A549 (cell line): Measurements from ENCODE around the gene BRCA2. TPM values are rescaled to one million over a fixed set of nuclear protein-coding genes. Genes with fewer than 3 reads are reported as not detected.

Source experiments
- ATAC-seq, 2 experiments: fragments of 200-7000 bp in 1 of 2; fragments of >200 bp in 1 of 2; cut with Nextera tagmentation in 1 of 2; cut with Tn5 transposase in 1 of 2; 3 replicates each; pipeline versions ENCODE4 v1.8.0 to v1.9.1; 2018 to 2020; ENCODE audit warnings: mild to moderate bottlenecking in 1 of 2, moderate library complexity in 1 of 2
- CTCF ChIA-PET: fragments of 300-600 bp; sonication (Branson Sonifier 250); formaldehyde crosslinking; extraction: SDS; loops from one replicate; lab custom pipeline; 2021; ENCODE audit warnings: antibody characterized with exemption, inconsistent platforms; lab: Yijun Ruan, JAX
- POLR2A ChIA-PET: fragments of 350-600 bp; formaldehyde crosslinking; extraction: SDS; loops from one replicate; lab custom pipeline; 2021; ENCODE audit warnings: antibody characterized with exemption, inconsistent platforms; lab: Yijun Ruan, JAX
- DNase-seq, 2 experiments: peaks; one replicate each; pipeline versions ENCODE4 v3.0.0 to v3.0.0-alpha.2; 2011 to 2016; ENCODE audit warnings: low read depth in 1 of 2, low spot score in 1 of 2
- FAIRE-seq: peaks from 2 replicates; lab custom pipeline; 2011; peaks lifted over from hg19 to GRCh38; lab: Jason Lieb, UNC
- H3K27ac ChIP-seq, 2 experiments: fragments of >200 bp; sonication (Bioruptor Twin); formaldehyde crosslinking; 3 replicates each; pipeline ENCODE4 v1.5.1; 2016 to 2017
- H3K4me1 ChIP-seq: fragments of >200 bp; sonication (Bioruptor Twin); formaldehyde crosslinking; 3 replicates; pipeline ENCODE4 v1.6.1; 2016
- H3K4me2 ChIP-seq: fragments of >200 bp; sonication (Bioruptor Twin); formaldehyde crosslinking; 3 replicates; pipeline ENCODE4 v1.6.1; 2016
- H3K4me3 ChIP-seq: fragments of >200 bp; sonication (Bioruptor Twin); formaldehyde crosslinking; 3 replicates; pipeline ENCODE4 v1.5.1; 2016
- H3K9me3 ChIP-seq: fragments of >200 bp; sonication (Bioruptor Twin); formaldehyde crosslinking; 3 replicates; pipeline ENCODE4 v1.6.1; 2016
- ATOH8 ChIP-seq: fragments of 250-450 bp; sonication (Bioruptor Pico); IDR thresholded peaks from 2 replicates; pipeline ENCODE4 v1.5.0; 2020; ENCODE audit warnings: low read depth, mild to moderate bottlenecking, moderate library complexity
- CBX8 ChIP-seq: fragments of 200-600 bp; sonication (generic); IDR thresholded peaks from 2 replicates; pipeline ENCODE4 v1.6.1; 2016
- CHD2 ChIP-seq: fragments of 150-350 bp; IDR thresholded peaks from 2 replicates; pipeline ENCODE4 v1.6.1; 2014; ENCODE audit warnings: low read length; ENCODE audit not compliant: partially characterized antibody
- CHD4 ChIP-seq: fragments of 200-600 bp; sonication (generic); IDR thresholded peaks from 2 replicates; pipeline ENCODE4 v1.6.1; 2016; ENCODE audit warnings: antibody characterized with exemption, mild to moderate bottlenecking, borderline replicate concordance
- EHMT2 ChIP-seq: fragments of 200-600 bp; sonication (generic); IDR thresholded peaks from 2 replicates; pipeline ENCODE4 v1.6.1; 2016; ENCODE audit warnings: antibody characterized with exemption, low read depth, mild to moderate bottlenecking, moderate library complexity
- EP300 ChIP-seq, 2 experiments: fragments of >200 bp; sonication (Bioruptor Twin); formaldehyde crosslinking; IDR thresholded peaks; 2 replicates in 1 of 2; 3 replicates in 1 of 2; pipeline ENCODE4 v1.6.1; 2016 to 2017
- ESRRA ChIP-seq: fragments of 150-350 bp; IDR thresholded peaks from 2 replicates; pipeline ENCODE4 v1.6.1; 2014; ENCODE audit warnings: mild to moderate bottlenecking, low read length, borderline replicate concordance
- FOSL2 ChIP-seq, 2 experiments: fragments of 450-650 bp in 1 of 2; fragments of >200 bp in 1 of 2; sonication (Bioruptor Twin) in 1 of 2; formaldehyde crosslinking; IDR thresholded peaks; 2 replicates each; pipeline versions ENCODE4 v1.5.0 to v1.6.1; 2016 to 2020; ENCODE audit warnings: mild to moderate bottlenecking in 1 of 2, moderate library complexity in 1 of 2
- FOXS1 ChIP-seq: fragments of 250-450 bp; sonication (Bioruptor Pico); IDR thresholded peaks from 2 replicates; pipeline ENCODE4 v1.5.0; 2020; ENCODE audit warnings: mild to moderate bottlenecking, moderate library complexity
- GATA3 ChIP-seq: IDR thresholded peaks from 2 replicates; pipeline ENCODE4 v1.6.1; 2012; ENCODE audit warnings: borderline replicate concordance
- HEYL ChIP-seq: fragments of 250-450 bp; sonication (Bioruptor Pico); IDR thresholded peaks from 2 replicates; pipeline ENCODE4 v1.8.0; 2021; ENCODE audit warnings: mild to moderate bottlenecking, moderate library complexity
- HOXA7 ChIP-seq: fragments of 250-450 bp; sonication (Bioruptor Pico); IDR thresholded peaks from 2 replicates; pipeline ENCODE4 v1.5.0; 2020; ENCODE audit warnings: mild to moderate bottlenecking, moderate library complexity
- HOXB5 ChIP-seq: fragments of 250-450 bp; sonication (Bioruptor Pico); IDR thresholded peaks from 2 replicates; pipeline ENCODE4 v1.5.0; 2020; ENCODE audit warnings: mild to moderate bottlenecking, moderate library complexity
- JUN ChIP-seq, 2 experiments: fragments of >200 bp; sonication (Bioruptor Twin); formaldehyde crosslinking; IDR thresholded peaks; 2 replicates in 1 of 2; 3 replicates in 1 of 2; pipeline ENCODE4 v1.6.1; 2016 to 2017
- JUNB ChIP-seq: fragments of >200 bp; sonication (Bioruptor Twin); formaldehyde crosslinking; IDR thresholded peaks from 2 replicates; pipeline ENCODE4 v1.6.1; 2016
- KDM1A ChIP-seq: fragments of 200-600 bp; sonication (generic); IDR thresholded peaks from 2 replicates; pipeline ENCODE4 v1.6.1; 2016; ENCODE audit warnings: low read depth, mild to moderate bottlenecking
- KDM5A ChIP-seq: fragments of 200-600 bp; sonication (generic); IDR thresholded peaks from 2 replicates; pipeline ENCODE4 v1.6.1; 2016; ENCODE audit warnings: antibody characterized with exemption, mild to moderate bottlenecking
- NFE2L2 ChIP-seq: fragments of 150-350 bp; conservative IDR thresholded peaks from 2 replicates; pipeline ENCODE4 v1.6.1; 2014; ENCODE audit warnings: low read length
- NR3C1 ChIP-seq: fragments of >200 bp; sonication (Bioruptor Twin); formaldehyde crosslinking; IDR thresholded peaks from 3 replicates; pipeline ENCODE4 v1.6.1; 2017
- POLR2AphosphoS2 ChIP-seq: conservative IDR thresholded peaks from 2 replicates; pipeline ENCODE4 v1.6.1; 2012; ENCODE audit warnings: low read length, improper control_type of control experiment, inconsistent platforms
- RAD21 ChIP-seq, 2 experiments: fragments of >200 bp in 1 of 2; sonication (Bioruptor Twin) in 1 of 2; formaldehyde crosslinking in 1 of 2; IDR thresholded peaks in 1 of 2; conservative IDR thresholded peaks in 1 of 2; 2 replicates in 1 of 2; 3 replicates in 1 of 2; pipeline ENCODE4 v1.6.1; 2012 to 2018; ENCODE audit warnings: inconsistent platforms in 1 of 2
- RARB ChIP-seq: fragments of 250-450 bp; sonication (Bioruptor Pico); IDR thresholded peaks from 2 replicates; pipeline ENCODE4 v1.8.0; 2021; ENCODE audit warnings: mild to moderate bottlenecking, moderate library complexity
- RCOR1 ChIP-seq: fragments of 150-350 bp; IDR thresholded peaks from 2 replicates; pipeline ENCODE4 v1.6.1; 2014; ENCODE audit warnings: antibody characterized with exemption, low read length, low read depth
- USF2 ChIP-seq: fragments of 450-650 bp; IDR thresholded peaks from 2 replicates; pipeline ENCODE4 v1.6.1; 2014; ENCODE audit warnings: antibody characterized with exemption
- ZC3H11A ChIP-seq: fragments of 450-650 bp; IDR thresholded peaks from 2 replicates; pipeline ENCODE4 v1.6.1; 2014; ENCODE audit warnings: antibody characterized with exemption, mild to moderate bottlenecking
- ZFP36 ChIP-seq: fragments of 450-650 bp; IDR thresholded peaks from 2 replicates; pipeline ENCODE4 v1.6.1; 2014; ENCODE audit warnings: borderline replicate concordance; ENCODE audit not compliant: partially characterized antibody
- ZNF302 ChIP-seq: fragments of 250-450 bp; sonication (Bioruptor Pico); IDR thresholded peaks from 2 replicates; pipeline ENCODE4 v1.9.0; 2021; ENCODE audit warnings: inconsistent platforms, mild to moderate bottlenecking, moderate library complexity
- WGBS: methylation state at CpG from one replicate; pipeline ENCODE4 v1.1.6; 2017; ENCODE audit errors: missing lambda C conversion rate; 5-methylcytosine and 5-hydroxymethylcytosine counted together
- polyA plus RNA-seq, 4 experiments: library from polyadenylated mRNA; depleted of rRNA in 3 of 4; stranded (reverse); fragments of >200 nt; fragmentation: RNase III in 1 of 4; extraction: RNeasy Plus Mini Kit Qiagen cat#74134 plus additional on column Dnase treatment in 1 of 4; gene quantifications; 2 replicates in 3 of 4; 3 replicates in 1 of 4; pipeline ENCODE4 v1.2.3, GENCODE V29; 2011 to 2017
- TF ChIP-seq, protein P1 (sequence below): fragments of >200 bp; sonication (Bioruptor Twin); formaldehyde crosslinking; IDR thresholded peaks from 2 replicates; pipeline ENCODE4 v1.6.1; 2016
- TF ChIP-seq, protein P2 (sequence below): fragments of 150-350 bp; IDR thresholded peaks from 2 replicates; pipeline ENCODE4 v1.6.1; 2014; ENCODE audit warnings: low read depth, mild to moderate bottlenecking, low read length

Gene BRCA2
- polyA plus RNA-seq, 2 of the 4 experiments (the other 2 are of a cell fraction) = 2.6 to 4.6 TPM

DNA sequence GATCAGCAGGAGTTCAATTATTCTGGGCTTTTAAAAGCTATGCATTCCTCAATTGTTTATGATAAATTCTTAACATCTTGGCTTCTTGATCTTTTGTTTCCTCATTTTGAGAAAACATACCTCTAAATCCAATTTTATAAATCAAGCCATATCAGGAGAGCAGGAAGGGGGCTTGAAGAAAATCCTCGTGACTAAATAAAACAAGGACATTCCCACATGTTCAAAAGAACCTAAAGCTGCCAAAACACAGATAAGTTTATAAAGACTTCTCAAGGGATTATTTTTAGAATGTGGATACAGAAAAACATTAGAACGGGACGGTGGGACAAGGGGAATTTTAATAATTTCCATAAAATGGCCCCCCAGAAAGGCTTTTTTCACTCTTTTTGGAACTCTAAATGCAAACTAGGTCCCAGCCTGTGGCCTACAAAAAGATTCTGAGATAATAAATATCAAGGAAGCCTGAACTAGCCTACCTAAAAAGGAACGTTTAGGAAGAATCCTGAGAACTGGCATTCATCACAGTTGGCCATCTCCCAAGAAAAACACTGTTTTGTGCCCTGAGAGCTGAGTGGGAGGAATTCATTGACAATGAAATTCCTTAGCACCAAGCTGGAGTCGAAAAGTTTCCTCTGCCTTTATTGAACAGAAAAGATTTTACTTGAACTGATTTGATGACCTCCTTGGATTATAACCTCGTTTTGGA, 30.2 kb upstream of the BRCA2 start:
- no peak overlapping the region for H3K4me2 ChIP-seq
- DNase-seq = no peak
- H3K4me1 ChIP-seq = no peaks in the 10 kb centered on the region
- TF ChIP-seq ATOH8 (CRISPR knock-in tag) (no peak), NR3C1 (no peak), HOXA7 (no peak), JUN (IDR thresholded peaks at IDR 0.05) (no peak)
- ATAC-seq = no peak
- H3K4me3 ChIP-seq = no peak overlapping the region
- no peak for FAIRE-seq
- no peaks in the 10 kb centered on the region for H3K9me3 ChIP-seq
- POLR2A ChIA-PET = no interaction called here
- CTCF ChIA-PET = no interaction called here
- H3K27ac ChIP-seq = no peak overlapping the region
- WGBS = 42% methylated on average over 6 of the region's 6 CpGs

- FAIRE-seq = no peak
- Histone ChIP-seq H3K4me1 (no peaks in the 10 kb centered on the region), H3K9me3 (no peaks in the 10 kb centered on the region), H3K4me2 (no peak overlapping the region), H3K4me3 (no peak overlapping the region), H3K27ac (no peak overlapping the region)
- CTCF ChIA-PET = no interaction called here
- TF ChIP-seq RCOR1 = no peak
- no peak for TF ChIP-seq KDM1A
- no peak for TF ChIP-seq HOXB5 (CRISPR knock-in tag)
- TF ChIP-seq ESRRA = no peak
- TF ChIP-seq FOSL2 (IDR thresholded peaks at IDR 0.05) = no peak
- no peak for TF ChIP-seq FOSL2 (CRISPR knock-in tag; IDR thresholded peaks at IDR 0.05)
- no peak for TF ChIP-seq KDM5A
- TF ChIP-seq ZC3H11A = no peak
- no peak for TF ChIP-seq CHD4
- no peak for TF ChIP-seq CBX8
- no peak for TF ChIP-seq EP300 (IDR thresholded peaks at IDR 0.05)
- no peak for ATAC-seq
- DNase-seq = no peak
- 60% methylated on average over 4 of the region's 4 CpGs for WGBS
- POLR2A ChIA-PET = no interaction called here
Observed at GRCh38 chr13:32285633-32285965, 29.7 kb upstream of the BRCA2 start.

- 2% methylated on average over 2 of the region's 2 CpGs for WGBS
- ATAC-seq (no peak), DNase-seq (no peak), FAIRE-seq (no peak)
- no peak for TF ChIP-seq POLR2AphosphoS2
- no peak for TF ChIP-seq RARB (CRISPR knock-in tag)
- no peak for TF ChIP-seq RAD21 (conservative IDR thresholded peaks at IDR 0.05 in 1 of 2, IDR thresholded peaks at IDR 0.05 in 1 of 2)
- TF ChIP-seq USF2 = no peak
- no peak for TF ChIP-seq NR3C1
- TF ChIP-seq CBX8 = no peak
- no peak for TF ChIP-seq ZFP36
- TF ChIP-seq FOXS1 (CRISPR knock-in tag) = no peak
- TF ChIP-seq KDM5A = no peak
- no peak for TF ChIP-seq ESRRA
- no peak for TF ChIP-seq EHMT2
- no peak for TF ChIP-seq HEYL (CRISPR knock-in tag)
- TF ChIP-seq, protein P1, sequence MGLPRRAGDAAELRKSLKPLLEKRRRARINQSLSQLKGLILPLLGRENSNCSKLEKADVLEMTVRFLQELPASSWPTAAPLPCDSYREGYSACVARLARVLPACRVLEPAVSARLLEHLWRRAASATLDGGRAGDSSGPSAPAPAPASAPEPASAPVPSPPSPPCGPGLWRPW = no peak
- TF ChIP-seq CHD2 = no peak
- TF ChIP-seq GATA3 = no peak
- TF ChIP-seq, protein P2, sequence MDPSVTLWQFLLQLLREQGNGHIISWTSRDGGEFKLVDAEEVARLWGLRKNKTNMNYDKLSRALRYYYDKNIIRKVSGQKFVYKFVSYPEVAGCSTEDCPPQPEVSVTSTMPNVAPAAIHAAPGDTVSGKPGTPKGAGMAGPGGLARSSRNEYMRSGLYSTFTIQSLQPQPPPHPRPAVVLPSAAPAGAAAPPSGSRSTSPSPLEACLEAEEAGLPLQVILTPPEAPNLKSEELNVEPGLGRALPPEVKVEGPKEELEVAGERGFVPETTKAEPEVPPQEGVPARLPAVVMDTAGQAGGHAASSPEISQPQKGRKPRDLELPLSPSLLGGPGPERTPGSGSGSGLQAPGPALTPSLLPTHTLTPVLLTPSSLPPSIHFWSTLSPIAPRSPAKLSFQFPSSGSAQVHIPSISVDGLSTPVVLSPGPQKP = no peak
- no peak for TF ChIP-seq JUNB
- no peak for TF ChIP-seq HOXA7
- TF ChIP-seq ZNF302 (CRISPR knock-in tag) = no peak
- TF ChIP-seq NFE2L2 = no peak
- no peaks in the 10 kb centered on the region for H3K9me3 ChIP-seq
- no peaks in the 10 kb centered on the region for H3K4me1 ChIP-seq
- no peak overlapping the region for H3K27ac ChIP-seq
- H3K4me3 ChIP-seq = no peak overlapping the region
- H3K4me2 ChIP-seq = no peak overlapping the region
- CTCF ChIA-PET = no interaction called here
- POLR2A ChIA-PET = no interaction called here
Observed at GRCh38 chr13:32297206-32297605, 18.1 kb upstream of the BRCA2 start.
